Activated naive CD8-positive, alpha-beta T cell treated with anti-CD3 and anti-CD28 coated beads, Interleukin-2, amount 50 U/mL, for 24 hours (primary cell): ENCODE measurements around the gene CSTPP1.
"Not testable (repeated sequence)": the region's sequence is repeated elsewhere in the genome, so short reads cannot be mapped to it uniquely, and the experiment has no call there.

ENCODE experiments used
- ATAC-seq: fragments of 150-1000 bp; cut with Tn5 transposase; one replicate; pipeline ENCODE4 v1.10.0; 2021
- DNase-seq: peaks from one replicate; pipeline ENCODE4 v3.0.0; 2021
- H3K27ac Mint-ChIP-seq: one replicate; pipeline ENCODE4 v1.8.0; 2021; ENCODE audit warnings: mild to moderate bottlenecking, mixed read lengths
- H3K27me3 Mint-ChIP-seq: one replicate; pipeline ENCODE4 v1.8.0; 2021; ENCODE audit warnings: mixed read lengths
- H3K36me3 Mint-ChIP-seq: one replicate; pipeline ENCODE4 v1.8.0; 2021; ENCODE audit warnings: low read depth, mixed read lengths
- H3K4me1 Mint-ChIP-seq: one replicate; pipeline ENCODE4 v1.8.0; 2021; ENCODE audit warnings: mixed read lengths
- H3K4me3 Mint-ChIP-seq: one replicate; pipeline ENCODE4 v1.8.0; 2021; ENCODE audit warnings: mild to moderate bottlenecking, moderate library complexity, mixed read lengths
- H3K9me3 Mint-ChIP-seq: one replicate; pipeline ENCODE4 v1.8.0; 2021; ENCODE audit warnings: mixed read lengths

The CSTPP1 gene

DNA sequence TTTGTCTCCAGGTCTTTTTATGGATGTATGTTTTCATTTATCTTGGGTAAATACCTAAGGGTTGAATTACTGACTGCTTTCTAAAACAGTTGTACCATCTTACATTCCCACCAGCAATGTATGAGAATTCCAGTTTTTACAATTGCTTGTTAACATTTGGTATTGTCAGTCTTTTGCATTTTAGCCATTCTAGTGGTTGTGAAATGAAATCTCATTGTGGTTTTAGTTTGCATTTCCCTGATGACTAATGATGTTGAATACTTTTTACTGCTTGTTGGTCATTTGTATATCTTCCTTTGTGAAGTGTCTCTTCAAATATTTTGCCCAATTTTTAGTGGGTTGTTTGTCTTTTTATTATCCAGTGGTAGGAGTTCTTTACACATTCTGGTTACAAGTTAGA, 147.4 kb downstream of the CSTPP1 start:
- ATAC-seq = no peak
- H3K4me1 Mint-ChIP-seq = peaks cover 9% of the 10 kb centered on the region
- no peak overlapping the region for H3K27ac Mint-ChIP-seq
- H3K36me3 Mint-ChIP-seq = no peaks in the 10 kb centered on the region
- no peak overlapping the region for H3K4me3 Mint-ChIP-seq
- no peaks in the 10 kb centered on the region for H3K27me3 Mint-ChIP-seq
- no peaks in the 10 kb centered on the region for H3K9me3 Mint-ChIP-seq
- no peak for DNase-seq

GRCh38 chr11:47087801-47088200, 151.2 kb downstream of the CSTPP1 start:
- Mint-ChIP-seq H3K4me1 (peaks cover 9% of the 10 kb centered on the region), H3K27me3 (no peaks in the 10 kb centered on the region), H3K9me3 (no peaks in the 10 kb centered on the region), H3K36me3 (no peaks in the 10 kb centered on the region), H3K4me3 (no peak overlapping the region), H3K27ac (no peak overlapping the region)
- DNase-seq = no peak
- no peak for ATAC-seq

DNA sequence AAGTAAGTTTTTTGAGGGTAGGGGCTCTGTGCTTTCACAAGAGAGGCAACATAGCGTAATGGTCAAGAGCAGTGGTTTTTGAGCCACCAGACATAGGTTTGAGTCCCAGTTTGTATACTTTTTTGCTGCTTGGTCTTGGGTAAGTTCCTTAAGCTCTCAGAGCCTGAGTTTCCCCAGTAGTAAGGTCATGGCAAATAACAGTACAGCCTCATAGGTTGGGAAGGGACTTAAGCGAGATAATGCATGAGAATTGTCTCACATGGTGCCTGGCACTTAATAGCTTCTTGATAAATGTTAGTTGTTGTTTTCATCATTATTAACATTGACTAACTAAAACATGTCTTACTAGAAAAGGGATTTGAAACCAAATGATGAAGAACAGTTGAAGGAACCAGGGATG, 157.0 kb downstream of the CSTPP1 start:
- Mint-ChIP-seq H3K36me3 (no peaks in the 10 kb centered on the region), H3K9me3 (no peaks in the 10 kb centered on the region), H3K27me3 (no peaks in the 10 kb centered on the region), H3K4me3 (no peak overlapping the region), H3K4me1 (no peaks in the 10 kb centered on the region), H3K27ac (no peak overlapping the region)
- DNase-seq = no peak
- ATAC-seq = no peak

DNA sequence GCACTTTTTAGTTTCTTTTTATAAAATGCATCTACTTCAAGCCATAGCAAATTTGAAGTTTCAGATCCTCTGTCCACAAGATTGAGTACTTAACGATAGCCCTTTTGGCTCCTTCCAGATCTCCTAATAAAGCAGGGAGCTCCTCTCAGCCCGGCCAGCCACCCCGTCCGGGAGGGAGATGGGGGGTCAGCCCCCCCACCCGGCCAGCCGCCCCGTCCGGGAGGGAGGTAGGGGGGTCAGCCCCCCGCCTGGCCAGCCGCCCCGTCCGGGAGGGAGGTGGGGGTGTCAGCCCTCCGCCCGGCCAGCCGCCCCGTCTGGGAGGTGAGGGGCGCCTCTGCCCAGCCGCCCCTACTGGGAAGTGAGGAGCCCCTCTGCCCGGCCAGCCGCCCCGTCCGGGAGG, 160.3 kb downstream of the CSTPP1 start:
- ATAC-seq, H3K27ac Mint-ChIP-seq, DNase-seq, H3K9me3 Mint-ChIP-seq, H3K36me3 Mint-ChIP-seq, H3K27me3 Mint-ChIP-seq, H3K4me3 Mint-ChIP-seq: not testable (repeated sequence)
- peaks cover 10% of the 10 kb centered on the region for H3K4me1 Mint-ChIP-seq

- peaks cover 10% of the 10 kb centered on the region for H3K4me1 Mint-ChIP-seq
- H3K27ac Mint-ChIP-seq, H3K9me3 Mint-ChIP-seq, H3K4me3 Mint-ChIP-seq, H3K27me3 Mint-ChIP-seq, ATAC-seq, H3K36me3 Mint-ChIP-seq, DNase-seq: not testable (repeated sequence)
Observed at GRCh38 chr11:47098223-47098622, 161.7 kb downstream of the CSTPP1 start.

GRCh38 chr11:47099214-47099917, 162.8 kb downstream of the CSTPP1 start:
- ATAC-seq (no peak), DNase-seq (no peak)
- H3K4me1 Mint-ChIP-seq = peaks cover 10% of the 10 kb centered on the region
- no peak overlapping the region for H3K27ac Mint-ChIP-seq
- no peak overlapping the region for H3K4me3 Mint-ChIP-seq
- H3K36me3 Mint-ChIP-seq = no peaks in the 10 kb centered on the region
- no peaks in the 10 kb centered on the region for H3K9me3 Mint-ChIP-seq
- no peaks in the 10 kb centered on the region for H3K27me3 Mint-ChIP-seq

GRCh38 chr11:47099918-47100315, 163.4 kb downstream of the CSTPP1 start:
- ATAC-seq (no peak), DNase-seq (no peak)
- Mint-ChIP-seq H3K27me3 (no peaks in the 10 kb centered on the region), H3K9me3 (no peaks in the 10 kb centered on the region), H3K36me3 (no peaks in the 10 kb centered on the region), H3K4me1 (peaks cover 10% of the 10 kb centered on the region), H3K27ac (no peak overlapping the region), H3K4me3 (no peak overlapping the region)

GRCh38 chr11:47101406-47101805, 164.8 kb downstream of the CSTPP1 start:
- Mint-ChIP-seq H3K36me3 (no peaks in the 10 kb centered on the region), H3K4me1 (peaks cover 10% of the 10 kb centered on the region), H3K27me3 (no peaks in the 10 kb centered on the region), H3K27ac (no peak overlapping the region), H3K4me3 (no peak overlapping the region), H3K9me3 (no peaks in the 10 kb centered on the region)
- ATAC-seq (no peak), DNase-seq (no peak)

GRCh38 chr11:47104261-47104950, 167.8 kb downstream of the CSTPP1 start:
- no peak for DNase-seq
- H3K4me1 Mint-ChIP-seq = peaks cover 10% of the 10 kb centered on the region
- ATAC-seq = no peak
- no peaks in the 10 kb centered on the region for H3K36me3 Mint-ChIP-seq
- no peaks in the 10 kb centered on the region for H3K27me3 Mint-ChIP-seq
- no peaks in the 10 kb centered on the region for H3K9me3 Mint-ChIP-seq
- H3K27ac Mint-ChIP-seq = no peak overlapping the region
- no peak overlapping the region for H3K4me3 Mint-ChIP-seq

DNA sequence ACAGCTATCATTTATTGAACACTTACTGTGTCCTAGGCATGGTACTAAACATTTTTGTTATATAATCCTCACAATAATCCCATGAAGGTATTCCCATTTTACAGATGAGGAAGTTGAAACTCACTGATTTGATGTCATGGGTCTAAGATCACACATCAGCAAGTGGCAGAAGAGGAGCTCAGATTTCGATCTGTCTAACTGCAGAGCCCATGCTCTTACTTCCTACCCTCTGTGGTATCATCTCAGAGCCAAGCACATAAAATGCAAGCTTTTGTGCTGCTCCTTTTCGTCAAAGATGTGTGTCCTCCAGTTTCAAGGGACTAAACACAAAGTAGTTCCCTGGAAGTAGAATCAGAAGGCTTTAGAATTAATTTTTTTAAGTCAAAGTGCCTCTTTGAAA, 169.0 kb downstream of the CSTPP1 start:
- no peak for ATAC-seq
- H3K27ac Mint-ChIP-seq = no peak overlapping the region
- no peaks in the 10 kb centered on the region for H3K36me3 Mint-ChIP-seq
- no peaks in the 10 kb centered on the region for H3K27me3 Mint-ChIP-seq
- DNase-seq = no peak
- no peak overlapping the region for H3K4me3 Mint-ChIP-seq
- peaks cover 2% of the 10 kb centered on the region for H3K4me1 Mint-ChIP-seq
- no peaks in the 10 kb centered on the region for H3K9me3 Mint-ChIP-seq

- Mint-ChIP-seq H3K27ac (no peak overlapping the region), H3K36me3 (no peaks in the 10 kb centered on the region), H3K4me1 (no peaks in the 10 kb centered on the region), H3K4me3 (no peak overlapping the region), H3K9me3 (no peaks in the 10 kb centered on the region), H3K27me3 (no peaks in the 10 kb centered on the region)
- ATAC-seq (no peak), DNase-seq (no peak)
Observed at GRCh38 chr11:47105974-47106373, 169.4 kb downstream of the CSTPP1 start.

DNA sequence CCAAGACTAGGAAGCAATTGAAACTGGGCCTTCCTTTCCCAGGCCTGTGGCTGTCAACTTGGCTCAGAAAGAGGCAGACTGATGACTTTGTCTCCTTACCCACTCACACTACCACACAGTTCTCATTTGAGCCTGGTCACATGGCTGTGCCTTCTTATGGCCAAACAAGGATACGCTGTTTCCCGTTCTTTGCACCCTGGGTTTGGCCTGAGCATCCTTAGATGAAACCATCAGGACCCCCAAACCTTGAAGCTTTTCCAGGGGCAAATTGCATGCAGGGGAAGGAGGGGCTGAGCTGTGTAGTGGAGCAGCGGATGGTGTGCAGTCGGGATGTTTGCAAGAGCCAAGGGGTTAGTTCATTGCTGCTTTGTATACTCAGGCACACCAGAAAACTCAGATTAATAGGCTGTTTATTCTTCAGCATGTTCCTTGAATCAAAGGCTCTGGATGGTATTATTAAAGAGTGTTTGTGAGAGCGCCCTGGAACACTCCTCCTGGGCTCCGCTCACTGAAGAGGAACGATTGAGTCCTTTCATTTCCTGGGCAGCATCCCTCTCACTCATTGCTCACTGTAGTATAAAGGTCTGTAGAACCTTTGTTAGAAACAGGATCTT, 170.3 kb downstream of the CSTPP1 start:
- DNase-seq (no peak), ATAC-seq (no peak)
- H3K36me3 Mint-ChIP-seq = no peaks in the 10 kb centered on the region
- H3K4me3 Mint-ChIP-seq = no peak overlapping the region
- H3K9me3 Mint-ChIP-seq = no peaks in the 10 kb centered on the region
- H3K4me1 Mint-ChIP-seq = no peaks in the 10 kb centered on the region
- no peak overlapping the region for H3K27ac Mint-ChIP-seq
- no peaks in the 10 kb centered on the region for H3K27me3 Mint-ChIP-seq

DNA sequence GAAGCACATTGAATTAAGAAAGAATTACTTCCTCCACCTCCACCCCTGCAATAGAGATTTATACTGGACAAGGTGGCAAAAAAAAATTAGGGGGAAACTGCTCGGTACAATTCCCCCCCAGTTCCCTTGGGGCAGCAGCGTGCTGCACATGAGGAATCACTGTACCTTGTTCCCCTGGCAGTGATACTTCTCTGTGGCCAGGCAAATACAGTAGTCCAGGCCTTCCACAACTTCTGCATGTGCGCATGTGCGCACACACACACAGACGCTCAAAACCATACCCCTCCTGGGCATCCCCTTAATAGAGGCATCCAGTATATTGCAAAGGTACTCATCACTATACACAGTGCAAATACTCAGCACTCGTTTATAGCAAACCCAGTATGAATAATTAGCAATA, 171.2 kb downstream of the CSTPP1 start:
- no peak for ATAC-seq
- no peak for DNase-seq
- Mint-ChIP-seq H3K4me1 (no peaks in the 10 kb centered on the region), H3K9me3 (no peaks in the 10 kb centered on the region), H3K27ac (no peak overlapping the region), H3K36me3 (no peaks in the 10 kb centered on the region), H3K4me3 (no peak overlapping the region), H3K27me3 (no peaks in the 10 kb centered on the region)

GRCh38 chr11:47108214-47108613, 171.7 kb downstream of the CSTPP1 start:
- no peaks in the 10 kb centered on the region for H3K27me3 Mint-ChIP-seq
- no peak overlapping the region for H3K4me3 Mint-ChIP-seq
- ATAC-seq = no peak

DNA sequence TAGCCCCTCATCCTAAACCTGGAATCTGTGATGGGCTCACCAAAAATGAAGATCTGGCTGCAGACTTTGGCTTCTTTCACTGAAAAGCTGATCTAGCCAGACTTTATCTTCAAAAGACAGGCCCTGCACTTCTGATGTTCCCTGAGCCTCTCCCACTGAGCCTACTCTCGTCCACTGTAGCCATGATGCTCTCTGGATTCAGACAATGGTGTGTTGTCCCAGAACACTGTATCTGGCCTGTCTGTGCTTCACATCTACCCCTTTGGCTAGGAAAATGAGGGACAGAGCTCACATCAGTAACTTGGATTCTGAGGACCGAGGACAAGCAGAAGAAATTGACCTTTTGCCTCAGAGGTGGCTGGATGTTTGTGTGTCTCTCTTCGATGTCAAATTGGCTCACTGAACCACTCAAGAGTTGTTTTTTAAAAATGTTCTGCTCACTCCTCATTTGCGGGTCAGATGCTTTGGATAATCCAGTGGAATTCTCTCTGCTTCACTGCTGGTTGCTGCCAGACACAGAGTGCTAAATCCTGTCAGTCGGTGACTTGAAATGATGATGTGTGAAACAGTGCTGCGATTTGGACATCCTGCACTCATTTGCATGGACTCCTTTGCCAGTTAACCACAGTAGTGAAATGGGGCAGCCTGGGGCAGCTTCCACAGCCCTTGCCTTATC, 172.6 kb downstream of the CSTPP1 start:
- Mint-ChIP-seq H3K27ac (no peak overlapping the region), H3K9me3 (no peaks in the 10 kb centered on the region), H3K4me3 (no peak overlapping the region), H3K27me3 (no peaks in the 10 kb centered on the region), H3K4me1 (no peaks in the 10 kb centered on the region), H3K36me3 (no peaks in the 10 kb centered on the region)
- ATAC-seq (no peak), DNase-seq (no peak)

More at GRCh38 chr11:47108214-47108613, 171.7 kb downstream of the CSTPP1 start:
- no peak for DNase-seq
- Mint-ChIP-seq H3K27ac (no peak overlapping the region), H3K36me3 (no peaks in the 10 kb centered on the region), H3K4me1 (no peaks in the 10 kb centered on the region), H3K9me3 (no peaks in the 10 kb centered on the region)
